GM12878 (cell line): ENCODE results near the gene HP1BP3.

Experiments
- CTCF ChIP-seq, 3 experiments: IDR thresholded peaks in 2 of 3; conservative IDR thresholded peaks in 1 of 3; 2 replicates each; pipeline ENCODE4 v1.5.1; 2011; ENCODE audit warnings: low read depth in 3 of 3, low read length in 3 of 3, mild to moderate bottlenecking in 3 of 3, control low read depth in 2 of 3, moderate library complexity in 2 of 3, inconsistent platforms in 1 of 3, mixed read lengths in 1 of 3; ENCODE audit not compliant: control insufficient read depth in 2 of 3, insufficient read depth in 1 of 3; ENCODE audit errors: extremely low read depth in 1 of 3
- KDM1A ChIP-seq: fragments of 200-600 bp; sonication (generic); IDR thresholded peaks from 2 replicates; pipeline ENCODE4 v1.6.1; 2016; ENCODE audit warnings: borderline replicate concordance
- MAX ChIP-seq: IDR thresholded peaks from 2 replicates; pipeline ENCODE4 v1.6.1; 2012; ENCODE audit warnings: low read depth, low read length, improper control_type of control experiment
- MEF2A ChIP-seq: IDR thresholded peaks from 2 replicates; pipeline ENCODE4 v1.6.1; 2011; ENCODE audit warnings: low read depth, mild to moderate bottlenecking, low read length, moderate library complexity; ENCODE audit not compliant: insufficient read depth
- MLLT1 ChIP-seq: fragments of 450-650 bp; IDR thresholded peaks from 2 replicates; pipeline ENCODE4 v1.6.1; 2016; ENCODE audit warnings: mild to moderate bottlenecking
- NR2F1 ChIP-seq: fragments of 450-650 bp; conservative IDR thresholded peaks from 2 replicates; pipeline ENCODE4 v1.6.1; 2017; ENCODE audit warnings: mild to moderate bottlenecking
- POLR2A ChIP-seq: IDR thresholded peaks from 2 replicates; pipeline ENCODE4 v1.6.1; 2011; ENCODE audit warnings: low read depth, mild to moderate bottlenecking, low read length
- POLR2AphosphoS2 ChIP-seq: IDR thresholded peaks from 2 replicates; pipeline ENCODE4 v1.6.1; 2011; ENCODE audit warnings: low read depth, mild to moderate bottlenecking, low read length, improper control_type of control experiment, moderate library complexity
- REST ChIP-seq: IDR thresholded peaks from 2 replicates; pipeline ENCODE4 v1.6.1; 2012; ENCODE audit warnings: mild to moderate bottlenecking, low read depth, low read length
- SRF ChIP-seq, 2 experiments: IDR thresholded peaks; 2 replicates each; pipeline ENCODE4 v1.6.1; 2011; ENCODE audit warnings: low read depth in 2 of 2, low read length in 2 of 2, mild to moderate bottlenecking in 1 of 2, moderate library complexity in 1 of 2
- YY1 ChIP-seq: IDR thresholded peaks from 2 replicates; pipeline ENCODE4 v1.6.1; 2011; ENCODE audit warnings: low read depth, mild to moderate bottlenecking, low read length
- ZNF24 ChIP-seq: fragments of 450-650 bp; IDR thresholded peaks from 2 replicates; pipeline ENCODE4 v1.6.1; 2017; ENCODE audit warnings: antibody characterized with exemption, mild to moderate bottlenecking

GRCh38 chr1:20719261-20719660 is 67.8 kb downstream of the HP1BP3 start:
- TF ChIP-seq CTCF (IDR thresholded peaks at IDR 0.05 in 2 of 3, conservative IDR thresholded peaks at IDR 0.05 in 1 of 3; ENCODE audit: control insufficient read depth in 2 of 3, extremely low read depth in 1 of 3, insufficient read depth in 1 of 3, low read depth in 3 of 3, low read length in 3 of 3) = no peak
- TF ChIP-seq POLR2AphosphoS2 = no peak
- TF ChIP-seq MEF2A = no peak
- TF ChIP-seq KDM1A = no peak
- TF ChIP-seq ZNF24 = no peak
- no peak for TF ChIP-seq MLLT1
- no peak for TF ChIP-seq YY1
- TF ChIP-seq REST = no peak
- TF ChIP-seq POLR2A = no peak
- no peak for TF ChIP-seq MAX
- no peak for TF ChIP-seq NR2F1
- no peak for TF ChIP-seq SRF (IDR thresholded peaks at IDR 0.05; ENCODE audit: low read depth in 2 of 2, low read length in 2 of 2)
